Caco-2 (cell line): ENCODE measurements around the gene VPS9D1. TPM values are rescaled to one million over a fixed set of nuclear protein-coding genes. Genes with fewer than 3 reads are reported as not detected.

Experiments used
- BruUV-seq: library from RNA; stranded (reverse); fragments of 400-500 nt; replicated peaks from 2 replicates; lab custom pipeline; 2021; lab: Mats Ljungman, UMichigan
- CTCF ChIA-PET: fragments of 300-600 bp; sonication (Branson Sonifier 250); formaldehyde crosslinking; loops from one replicate; lab custom pipeline; 2022; ENCODE audit warnings: antibody characterized with exemption; lab: Charles Lee
- POLR2A ChIA-PET: fragments of 300-600 bp; sonication (Branson Sonifier 250); formaldehyde crosslinking; loops from one replicate; lab custom pipeline; 2022; ENCODE audit warnings: antibody characterized with exemption; lab: Charles Lee
- DNase-seq, 2 experiments: peaks; one replicate each; pipeline versions ENCODE4 v3.0.0 to v3.0.0-alpha.2; 2020 to 2022
- H3K27me3 ChIP-seq: replicated peaks from 2 replicates; pipeline ENCODE4 v1.6.0; 2011; ENCODE audit warnings: low read length; ENCODE audit not compliant: control insufficient read depth, insufficient read depth
- H3K36me3 ChIP-seq: 2 replicates; pipeline ENCODE4 v1.5.1; 2011; ENCODE audit warnings: low read length; ENCODE audit not compliant: control insufficient read depth, insufficient read depth
- H3K4me1 ChIP-seq: fragments of 250-450 bp; sonication (Bioruptor Pico); 2 replicates; pipeline ENCODE4 v1.5.1; 2020; ENCODE audit warnings: mild to moderate bottlenecking
- H3K4me3 ChIP-seq: 2 replicates; pipeline ENCODE4 v1.5.1; 2011; ENCODE audit warnings: low read depth, mild to moderate bottlenecking, control low read depth, low read length
- H3K9me3 ChIP-seq: fragments of 250-450 bp; sonication (Bioruptor Pico); 2 replicates; pipeline ENCODE4 v1.5.1; 2020; ENCODE audit warnings: mild to moderate bottlenecking, moderate library complexity
- H3K27ac Mint-ChIP-seq: one replicate; pipeline ENCODE4 v1.8.0; 2022; ENCODE audit warnings: mixed read lengths; ENCODE audit not compliant: unreplicated experiment
- H3K27me3 Mint-ChIP-seq: one replicate; pipeline ENCODE4 v1.8.0; 2022; ENCODE audit warnings: mixed read lengths; ENCODE audit not compliant: insufficient read depth, unreplicated experiment
- H3K36me3 Mint-ChIP-seq: one replicate; pipeline ENCODE4 v1.8.0; 2022; ENCODE audit warnings: mild to moderate bottlenecking, mixed read lengths; ENCODE audit not compliant: insufficient read depth, unreplicated experiment
- H3K4me1 Mint-ChIP-seq: one replicate; pipeline ENCODE4 v1.8.0; 2022; ENCODE audit warnings: low read depth, mixed read lengths; ENCODE audit not compliant: unreplicated experiment
- H3K4me3 Mint-ChIP-seq: one replicate; pipeline ENCODE4 v1.8.0; 2022; ENCODE audit warnings: mild to moderate bottlenecking, moderate library complexity, mixed read lengths; ENCODE audit not compliant: unreplicated experiment
- H3K9me3 Mint-ChIP-seq: one replicate; pipeline ENCODE4 v1.8.0; 2022; ENCODE audit warnings: mixed read lengths; ENCODE audit not compliant: unreplicated experiment
- CTCF ChIP-seq, 2 experiments: fragments of 200-600 bp in 1 of 2; IDR thresholded peaks; 1 replicate in 1 of 2; 2 replicates in 1 of 2; pipeline versions ENCODE4 v1.5.1 to v1.8.0; 2011 to 2022; ENCODE audit warnings: antibody characterized with exemption in 1 of 2, control low read depth in 1 of 2, inconsistent platforms in 1 of 2, low read depth in 1 of 2, low read length in 1 of 2, mild to moderate bottlenecking in 1 of 2, moderate library complexity in 1 of 2; ENCODE audit not compliant: insufficient read depth in 1 of 2, severe bottlenecking in 1 of 2, unreplicated experiment in 1 of 2
- intact Hi-C: fragments of 100-400 bp; cut with micrococcal nuclease; formaldehyde crosslinking; loops from one replicate; pipeline ENCODE4 v1.10.0; 2022; ENCODE audit not compliant: unreplicated experiment
- total RNA-seq: library from RNA; stranded (reverse); gene quantifications from 2 replicates; pipeline ENCODE4 v1.2.3, GENCODE V29; 2022

Gene VPS9D1
- total RNA-seq, 1 experiment from 2014 or later = 6.3 TPM

- Histone ChIP-seq H3K4me1 (no peaks in the 10 kb centered on the region), H3K9me3 (no peaks in the 10 kb centered on the region), H3K27me3 (no peaks in the 10 kb centered on the region), H3K4me3 (no peak overlapping the region), H3K36me3 (peaks cover 13% of the 10 kb centered on the region)
- Mint-ChIP-seq H3K27ac (no peak overlapping the region), H3K9me3 (no peaks in the 10 kb centered on the region), H3K4me1 (no peaks in the 10 kb centered on the region), H3K4me3 (no peak overlapping the region), H3K27me3 (no peaks in the 10 kb centered on the region), H3K36me3 (peaks cover 90% of the 10 kb centered on the region)
- no TSS peak for BruUV-seq
- intact Hi-C loops = no loop called here
- ChIA-PET POLR2A (no interaction called here), CTCF (no interaction called here)
- no peak for TF ChIP-seq CTCF (IDR thresholded peaks at IDR 0.05; ENCODE audit: insufficient read depth in 1 of 2, low read depth in 1 of 2, low read length in 1 of 2, severe bottlenecking in 1 of 2, unreplicated experiment in 1 of 2)
- DNase-seq = no peak
Measured at GRCh38 chr16:89746043-89746442, 25.3 kb upstream of the VPS9D1 start.

- BruUV-seq = no TSS peak
- no peak overlapping the region for H3K27ac Mint-ChIP-seq
- POLR2A ChIA-PET = no interaction called here
- no peak for DNase-seq
- H3K27me3 Mint-ChIP-seq = no peaks in the 10 kb centered on the region
- no peaks in the 10 kb centered on the region for H3K4me1 Mint-ChIP-seq
- H3K36me3 ChIP-seq = peaks cover 14% of the 10 kb centered on the region
- no peaks in the 10 kb centered on the region for H3K27me3 ChIP-seq
- CTCF ChIA-PET = no interaction called here
- H3K36me3 Mint-ChIP-seq = peaks cover 90% of the 10 kb centered on the region
- H3K9me3 ChIP-seq = no peaks in the 10 kb centered on the region
- intact Hi-C loops = no loop called here
- H3K4me1 ChIP-seq = no peaks in the 10 kb centered on the region
- H3K9me3 Mint-ChIP-seq = no peaks in the 10 kb centered on the region
- H3K4me3 Mint-ChIP-seq = no peak overlapping the region
- no peak for TF ChIP-seq CTCF (IDR thresholded peaks at IDR 0.05; ENCODE audit: insufficient read depth in 1 of 2, low read depth in 1 of 2, low read length in 1 of 2, severe bottlenecking in 1 of 2, unreplicated experiment in 1 of 2)
- no peak overlapping the region for H3K4me3 ChIP-seq
Measured at GRCh38 chr16:89744813-89745212, 24.1 kb upstream of the VPS9D1 start.

- no TSS peak for BruUV-seq
- Mint-ChIP-seq H3K9me3 (no peaks in the 10 kb centered on the region), H3K4me3 (no peak overlapping the region), H3K4me1 (no peaks in the 10 kb centered on the region), H3K27ac (no peak overlapping the region), H3K27me3 (no peaks in the 10 kb centered on the region), H3K36me3 (peaks cover 90% of the 10 kb centered on the region)
- no peak overlapping the region for H3K4me3 ChIP-seq
- H3K36me3 ChIP-seq = peaks cover 9% of the 10 kb centered on the region
- intact Hi-C loops = no loop called here
- no peaks in the 10 kb centered on the region for H3K9me3 ChIP-seq
- CTCF ChIA-PET = no interaction called here
- H3K4me1 ChIP-seq = no peaks in the 10 kb centered on the region
- POLR2A ChIA-PET = interaction anchor here (1.2 kb wide), 1 partner anchor 131 kb away, joined by 3 read pairs; the partner anchor contains the start of gene TCF25
- DNase-seq = no peak
- TF ChIP-seq CTCF (IDR thresholded peaks at IDR 0.05; ENCODE audit: insufficient read depth in 1 of 2, low read depth in 1 of 2, low read length in 1 of 2, severe bottlenecking in 1 of 2, unreplicated experiment in 1 of 2) = no peak
- no peaks in the 10 kb centered on the region for H3K27me3 ChIP-seq
Measured at GRCh38 chr16:89742948-89743347, 22.2 kb upstream of the VPS9D1 start.
